Central memory CD4-positive, alpha-beta T cell (primary cell): ENCODE measurements around the gene CHST13.
"Not testable (repeated sequence)": the region's sequence is repeated elsewhere in the genome, so short reads cannot be mapped to it uniquely, and the experiment has no call there.

Experiments
- DNase-seq: peaks from one replicate; pipeline ENCODE4 v3.0.0; 2022

CHST13 gene

DNA sequence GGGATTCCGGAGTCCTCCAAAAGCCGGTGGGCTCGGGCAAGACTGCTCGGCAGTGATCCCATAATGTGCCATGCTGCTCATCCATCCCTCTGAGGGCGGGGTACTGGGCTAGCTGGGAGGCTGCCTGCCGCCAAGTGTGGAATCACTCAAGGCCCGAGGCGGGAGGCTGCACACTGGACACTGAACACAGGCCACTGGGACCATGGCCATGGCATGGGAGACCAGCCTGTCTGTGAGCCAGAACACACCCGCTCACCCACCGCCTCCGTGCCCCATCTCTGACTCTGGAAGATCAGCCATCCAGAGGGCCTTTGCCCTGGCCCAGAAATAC is 33.4 kb downstream of the CHST13 start:
- no peak for DNase-seq

DNA sequence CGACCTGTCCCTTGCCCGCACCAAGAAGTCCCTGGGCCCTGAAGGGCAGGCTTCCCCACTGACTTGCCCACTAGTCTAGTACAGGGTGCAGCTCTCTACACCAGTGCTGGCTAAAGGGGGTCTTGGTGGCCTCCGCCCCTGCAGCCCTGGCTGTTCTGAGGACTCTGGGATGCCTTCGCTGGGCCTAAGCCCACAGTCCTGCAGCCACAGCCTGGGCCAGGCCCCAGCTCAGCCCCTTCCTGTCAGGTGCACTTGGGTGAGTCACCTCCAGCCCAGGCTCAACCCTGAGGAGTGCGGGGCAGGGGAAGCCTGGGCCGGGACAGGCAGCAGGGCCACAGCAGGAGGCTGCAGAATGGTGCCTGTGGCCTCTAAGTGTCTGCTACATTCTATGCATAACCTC is 33.8 kb downstream of the CHST13 start:
- DNase-seq, result no peak

DNA sequence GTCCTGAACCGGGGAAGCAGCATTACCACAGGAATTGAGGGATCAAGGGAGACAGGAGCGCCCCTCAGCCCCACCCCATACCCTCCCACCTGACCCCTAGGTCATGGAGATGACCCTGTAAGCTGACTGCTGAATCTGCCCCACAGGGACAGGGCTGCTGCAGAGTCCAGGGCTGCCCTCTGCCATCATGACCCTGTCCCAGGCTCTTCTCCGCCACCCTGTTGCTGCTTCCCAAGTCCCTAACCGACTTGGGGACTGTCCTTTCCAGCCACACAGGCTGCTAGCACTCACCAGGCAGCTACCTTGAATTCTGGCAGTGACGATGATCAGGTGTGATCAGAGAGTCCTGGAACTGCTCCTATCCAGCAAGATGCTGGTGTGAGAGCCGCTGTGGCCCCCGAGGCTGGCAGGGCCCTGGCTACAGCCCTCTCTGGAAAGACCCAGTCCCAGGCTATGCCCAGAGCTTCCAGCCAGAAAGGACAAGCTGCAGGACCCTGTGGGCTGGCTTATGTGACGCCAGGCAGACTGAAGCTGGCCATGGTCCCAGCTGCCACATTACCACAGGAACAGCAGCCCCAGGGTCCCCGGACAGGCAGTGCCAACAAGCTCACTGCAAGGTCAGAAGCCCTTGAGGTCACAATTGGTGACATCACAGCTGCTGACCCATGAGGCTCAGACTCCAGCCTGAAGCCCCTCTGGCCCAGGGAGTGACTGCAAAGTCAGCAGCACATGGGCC is 34.5 kb downstream of the CHST13 start, which contains the start of gene C3orf22:
C3orf22 (minus strand) TSS at position 597 of the 736 bp plus-strand sequence. CDS start 5,542 bp downstream, outside the sequence.
- DNase-seq, result no peak

DNA sequence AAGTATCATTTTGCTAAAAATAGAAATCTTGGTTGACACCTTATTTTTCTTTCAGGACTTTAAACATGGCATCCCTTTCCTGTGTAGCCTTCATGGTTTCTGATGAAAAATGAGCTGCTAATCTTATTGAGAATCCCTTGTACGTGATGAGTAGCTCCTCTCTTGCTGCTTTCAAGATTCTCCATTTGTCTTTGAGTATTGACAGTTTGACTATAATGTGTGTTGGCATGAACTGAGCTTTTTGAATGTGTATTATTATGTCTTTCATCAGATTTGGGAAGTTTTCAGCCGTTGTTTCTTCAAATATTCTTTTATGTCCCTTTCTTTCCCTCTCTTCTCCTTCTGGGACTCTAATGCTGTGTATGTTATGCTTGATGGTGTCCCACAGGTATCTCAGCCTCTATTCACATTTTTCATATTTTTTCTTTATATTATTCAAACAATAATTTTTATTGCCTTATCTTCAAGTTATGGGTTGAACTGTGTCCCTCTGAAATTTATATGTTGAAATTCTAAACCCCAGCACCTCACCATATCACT is 38.9 kb downstream of the CHST13 start:
- DNase-seq, result no peak

DNA sequence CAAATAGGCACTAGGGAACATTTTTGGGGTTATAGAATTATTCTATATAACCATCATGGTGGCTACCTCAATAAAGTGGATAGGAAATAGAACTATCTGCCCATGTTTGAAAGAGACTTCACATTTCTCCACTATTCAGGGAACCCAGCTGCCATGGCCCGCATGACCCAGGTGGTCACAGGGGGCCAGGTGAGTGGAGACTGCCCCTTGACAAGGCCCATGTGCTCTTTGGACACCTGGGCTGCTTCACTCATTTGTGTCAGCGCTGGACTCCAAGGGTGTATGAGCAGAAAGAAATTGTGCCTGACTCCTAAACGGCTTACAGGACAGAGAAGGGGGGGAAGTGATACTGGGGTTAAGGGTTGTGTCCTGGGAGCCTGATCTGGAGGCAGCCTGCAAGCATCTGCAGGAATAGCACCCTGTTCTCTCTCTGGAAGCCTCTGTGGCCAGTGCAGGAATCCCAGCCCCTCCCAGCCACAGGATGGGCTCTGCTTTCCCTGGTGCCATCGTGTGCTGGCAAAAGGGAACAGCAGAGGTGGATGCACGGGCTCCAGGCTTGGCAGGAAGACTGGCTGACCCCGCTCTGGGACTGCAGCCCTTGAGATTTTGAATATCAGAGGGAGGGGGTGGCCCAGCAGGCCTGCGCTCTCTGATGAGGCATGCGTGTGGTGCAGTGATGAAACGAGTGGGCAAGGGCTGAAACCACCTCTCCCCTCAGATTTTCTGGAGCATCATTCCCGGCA is 43.9 kb downstream of the CHST13 start:
- DNase-seq, result no peak

DNA sequence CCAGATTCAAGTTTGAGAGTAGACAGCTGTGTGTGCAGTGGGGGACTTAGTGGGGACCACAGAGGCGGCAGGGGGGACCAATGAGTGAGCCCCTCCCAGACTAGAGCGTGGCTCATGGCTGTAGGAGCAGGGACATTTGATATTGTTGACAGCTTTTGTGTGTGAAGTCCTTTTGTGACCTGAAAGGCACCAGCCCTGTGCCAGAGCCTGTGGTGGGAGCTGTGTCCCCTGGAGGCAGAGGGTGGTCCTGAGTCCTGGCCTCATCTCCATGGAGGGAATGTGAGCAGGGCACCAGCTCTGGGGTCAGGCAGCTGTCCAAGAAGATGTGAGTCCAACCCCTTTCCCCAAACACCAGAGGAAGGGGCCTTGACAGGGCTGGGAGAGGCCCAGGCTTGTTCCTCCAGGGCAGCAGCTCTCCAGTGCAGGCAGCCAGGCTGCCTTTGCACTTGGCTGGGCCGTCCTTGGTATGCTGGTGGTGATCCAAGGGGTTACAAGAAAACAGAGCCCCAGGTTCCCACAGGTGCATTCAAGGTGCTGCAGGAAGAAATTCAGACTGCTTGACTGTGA is 44.9 kb downstream of the CHST13 start:
- DNase-seq, result no peak

DNA sequence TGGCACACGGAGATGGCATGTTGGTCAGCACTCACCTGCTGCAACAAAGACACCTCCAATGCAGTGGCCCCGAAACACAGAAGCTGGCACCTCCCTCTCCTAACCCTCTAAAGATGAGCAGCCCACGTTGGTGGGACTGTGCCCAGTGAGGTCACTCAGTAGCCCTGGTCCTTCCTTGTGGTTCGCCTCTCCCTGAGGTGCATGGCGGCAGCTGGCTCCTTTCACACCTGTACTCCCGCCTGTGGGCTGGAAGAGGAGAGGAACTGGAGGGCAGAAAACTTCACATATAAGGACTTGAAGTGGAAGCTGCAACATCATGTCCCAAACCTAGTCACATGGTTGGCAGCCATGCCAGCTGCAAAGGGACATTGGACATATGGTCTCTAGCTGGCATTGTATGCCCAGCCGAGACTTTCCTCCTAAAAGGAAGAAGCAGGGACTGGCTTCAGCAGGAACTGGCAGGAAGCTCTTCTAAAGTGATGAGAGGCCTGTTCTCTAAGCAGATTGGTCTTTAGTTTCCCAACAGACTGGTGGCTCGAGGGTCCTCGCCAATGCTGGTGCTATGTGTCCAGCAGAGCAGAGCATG is 45.5 kb downstream of the CHST13 start:
- DNase-seq, result no peak

DNA sequence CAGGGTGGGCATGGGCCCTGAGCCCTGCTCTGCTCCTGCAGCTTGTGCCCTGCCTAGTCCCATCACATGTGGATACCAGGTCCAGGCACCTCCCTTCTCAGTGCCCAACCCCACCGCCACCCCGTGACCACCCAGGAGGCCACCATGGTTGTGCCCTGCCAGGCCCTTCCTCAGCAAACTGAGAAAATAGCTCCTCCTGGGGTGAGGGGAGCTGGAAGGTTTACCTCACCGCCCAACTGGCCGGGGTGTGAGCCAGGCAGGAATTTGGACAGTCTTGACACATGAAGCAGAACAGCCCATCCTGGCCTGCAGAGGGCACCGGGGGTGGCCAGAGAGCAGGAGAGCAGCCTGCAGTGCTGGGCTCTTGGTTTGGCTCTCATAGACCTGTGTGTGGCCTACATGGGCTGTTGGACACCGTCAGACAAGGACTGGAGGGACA is 46.2 kb downstream of the CHST13 start:
- no peak for DNase-seq

DNA sequence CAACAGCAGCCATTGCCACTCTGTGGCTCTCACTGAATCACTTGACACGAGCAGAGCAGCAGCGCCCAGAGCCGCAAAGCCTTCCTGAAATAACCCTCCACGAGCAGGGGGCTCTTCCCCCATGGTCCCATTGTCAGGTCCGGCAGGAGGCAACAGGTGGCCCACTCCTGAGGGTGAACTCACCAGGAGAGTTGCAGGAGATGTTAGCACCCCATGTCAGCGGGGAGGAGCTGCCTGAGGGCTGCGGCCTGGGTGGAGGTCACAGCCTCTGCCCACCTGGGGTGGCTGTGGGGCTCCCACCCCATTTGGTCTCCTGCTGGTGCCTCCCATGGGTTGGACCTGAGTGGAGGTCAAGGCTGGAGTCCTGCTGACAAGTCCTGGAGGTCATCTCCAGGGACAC is 47.1 kb downstream of the CHST13 start:
- no peak for DNase-seq

DNA sequence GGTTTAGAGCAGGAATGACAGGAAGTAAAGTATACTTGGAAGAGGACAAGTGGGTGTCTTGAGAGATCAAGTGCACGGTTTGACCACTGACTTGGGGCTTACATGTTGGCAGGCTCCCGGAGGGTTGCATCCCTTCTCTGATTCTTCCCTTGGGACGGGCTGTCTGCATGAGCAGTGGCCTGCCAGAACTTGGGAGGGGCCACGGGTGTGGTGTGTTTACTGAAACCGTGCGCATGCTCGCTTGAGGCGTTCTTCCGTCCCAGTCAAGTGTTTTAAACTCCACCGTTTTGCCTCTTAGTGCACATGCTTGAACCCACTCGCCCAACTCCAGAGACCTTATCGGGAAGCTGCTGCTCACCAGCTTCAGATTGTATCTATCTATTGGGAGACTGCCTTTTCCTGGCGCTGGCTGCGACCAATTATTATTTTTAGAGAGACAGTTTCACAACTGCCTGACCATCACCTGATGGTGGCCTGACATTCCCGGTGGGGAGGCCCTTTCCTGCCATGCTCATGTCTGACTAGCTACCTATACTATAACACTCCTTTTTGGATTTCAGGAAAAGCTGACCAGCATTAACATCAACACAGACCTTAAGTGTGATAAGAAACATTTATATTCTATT is 49.6 kb downstream of the CHST13 start:
- DNase-seq, result no peak

DNA sequence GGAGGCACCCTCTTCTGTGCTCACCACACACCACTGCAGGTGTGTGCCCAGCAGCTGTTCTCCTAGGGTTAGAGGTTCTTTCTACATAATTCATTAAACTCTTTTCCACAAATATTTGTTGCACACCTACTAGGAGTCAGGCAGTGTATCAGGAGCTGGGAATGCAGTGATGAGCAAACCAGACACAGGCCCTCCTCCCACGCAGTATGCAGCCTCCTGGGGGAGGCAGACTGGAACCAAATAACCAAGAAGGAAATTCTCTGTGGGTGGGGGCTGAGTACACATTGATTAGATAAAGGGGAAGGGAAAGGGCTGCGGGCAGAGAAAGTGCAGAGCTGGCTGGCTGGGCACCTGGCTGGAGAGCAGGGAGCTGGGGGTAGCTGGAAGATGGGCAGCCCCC is 53.3 kb downstream of the CHST13 start:
- no peak for DNase-seq

DNA sequence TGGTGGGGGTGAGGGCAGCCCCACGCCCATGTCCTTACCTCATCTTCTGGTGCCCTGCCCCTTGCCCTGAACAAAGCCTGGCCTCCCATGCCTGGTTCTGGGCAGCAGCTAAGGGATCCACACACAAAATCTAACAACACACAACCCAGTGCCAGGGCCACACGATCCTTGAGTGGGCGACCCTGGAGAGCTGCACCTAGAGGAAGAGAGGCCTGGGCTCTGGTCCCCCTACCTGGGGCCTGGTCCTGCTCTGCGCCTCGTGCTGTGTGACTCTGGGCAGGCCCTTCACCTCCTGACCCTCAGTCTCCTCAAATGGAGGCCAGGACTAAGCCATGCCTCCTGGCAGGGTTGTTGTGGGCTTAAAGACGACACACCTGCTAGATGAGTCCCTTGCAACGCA is 54.7 kb downstream of the CHST13 start:
- DNase-seq, result no peak

DNA sequence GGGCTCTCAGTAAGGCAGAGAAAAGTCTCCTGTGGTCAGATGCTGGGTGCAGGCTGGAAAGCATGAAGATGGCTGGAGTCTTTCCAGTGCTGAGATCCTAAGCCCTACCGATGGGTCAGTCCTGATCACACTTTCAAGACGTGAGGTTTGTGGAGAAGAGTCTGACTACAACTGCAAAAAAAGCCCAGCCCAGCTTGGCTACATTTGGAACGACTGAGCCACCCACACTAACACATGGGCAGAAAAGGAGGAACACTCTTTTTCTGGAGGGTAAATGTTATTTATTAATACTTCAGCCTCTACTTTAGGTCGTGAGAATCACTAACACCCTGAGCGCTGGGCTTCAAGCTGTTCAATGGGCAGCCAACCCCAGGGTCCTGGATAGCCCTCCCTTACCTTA is 56.8 kb downstream of the CHST13 start:
- DNase-seq, result no peak

DNA sequence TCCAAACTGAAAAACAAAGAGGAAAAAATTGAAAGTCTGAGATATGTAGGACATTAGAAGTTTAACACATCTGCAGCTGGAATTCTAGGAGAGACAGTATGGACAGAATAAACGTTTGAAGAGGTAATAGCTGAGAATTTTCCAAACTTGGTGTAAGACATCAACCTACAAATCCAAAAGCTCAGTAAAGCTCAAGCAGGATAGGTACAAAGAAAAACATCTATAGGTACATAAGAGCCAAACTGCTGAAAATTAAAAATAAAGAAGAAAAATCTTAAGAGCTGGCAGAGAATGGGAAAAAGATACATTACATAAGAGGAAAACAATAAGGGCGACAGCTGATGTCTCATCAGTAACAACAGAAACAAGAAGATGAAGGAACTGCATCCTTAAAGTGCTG is 57.6 kb downstream of the CHST13 start:
- DNase-seq, result no peak

DNA sequence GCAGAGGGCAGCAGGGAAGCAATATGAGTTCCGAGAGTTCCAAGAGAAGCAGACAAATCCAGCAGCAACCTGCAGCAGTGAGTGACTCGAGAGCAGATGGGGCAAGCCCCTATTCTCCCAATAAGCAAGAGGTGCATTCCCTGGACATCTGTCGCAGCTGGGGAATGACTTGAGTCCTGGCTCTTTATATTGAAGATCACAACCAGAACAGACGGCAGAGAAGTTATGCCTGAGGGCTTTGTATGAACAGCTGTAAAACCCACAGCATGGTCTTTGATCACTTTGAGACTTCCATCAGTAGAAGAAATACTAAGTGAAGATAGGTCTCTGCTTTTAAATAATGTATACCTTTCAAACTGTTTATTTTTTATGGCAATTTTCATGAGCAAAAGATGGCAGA is 58.4 kb downstream of the CHST13 start:
- no peak for DNase-seq

DNA sequence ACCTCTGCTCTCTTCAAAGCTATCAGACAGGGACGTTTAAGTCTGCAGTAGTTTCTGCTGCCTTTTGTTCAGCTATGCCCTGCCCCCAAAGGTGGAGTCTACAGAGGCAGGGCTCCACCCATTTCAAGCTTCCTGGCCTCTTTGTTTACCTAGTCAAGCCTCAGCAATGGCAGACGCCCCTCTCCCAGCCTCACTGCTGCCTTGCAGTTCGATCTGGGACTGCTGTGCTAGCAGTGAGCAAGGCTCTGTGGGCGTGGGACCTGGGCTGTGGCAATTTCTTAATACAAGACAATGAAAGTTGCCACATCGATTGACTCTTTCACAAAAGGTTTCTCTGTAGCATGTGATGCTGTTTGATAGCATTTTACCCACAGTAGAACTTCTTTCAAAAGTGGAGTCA is 67.6 kb downstream of the CHST13 start:
- DNase-seq, result not testable (repeated sequence)
